Measurements from ENCODE around the gene MAST2. TPM values are rescaled to one million over a fixed set of nuclear protein-coding genes. Genes with fewer than 3 reads are reported as not detected.

The MAST2 gene
- total RNA-seq, 1 experiment from 2014 or later: 41.9 TPM

- no peak overlapping the region for H3K9ac ChIP-seq (ENCODE audit: low read length)
- no peaks in the 10 kb centered on the region for H3K9me2 ChIP-seq (ENCODE audit: insufficient read depth)
- intact Hi-C loops (cut with micrococcal nuclease): no loop called here
- no peak overlapping the region for H3K4me3 ChIP-seq (replicated peaks in 1 of 2; ENCODE audit: low read depth in 1 of 2, low read length in 2 of 2)
- H2AFZ ChIP-seq (ENCODE audit: low read depth, low read length, poor library complexity, severe bottlenecking): no peak overlapping the region
- TF ChIP-seq, protein P1, sequence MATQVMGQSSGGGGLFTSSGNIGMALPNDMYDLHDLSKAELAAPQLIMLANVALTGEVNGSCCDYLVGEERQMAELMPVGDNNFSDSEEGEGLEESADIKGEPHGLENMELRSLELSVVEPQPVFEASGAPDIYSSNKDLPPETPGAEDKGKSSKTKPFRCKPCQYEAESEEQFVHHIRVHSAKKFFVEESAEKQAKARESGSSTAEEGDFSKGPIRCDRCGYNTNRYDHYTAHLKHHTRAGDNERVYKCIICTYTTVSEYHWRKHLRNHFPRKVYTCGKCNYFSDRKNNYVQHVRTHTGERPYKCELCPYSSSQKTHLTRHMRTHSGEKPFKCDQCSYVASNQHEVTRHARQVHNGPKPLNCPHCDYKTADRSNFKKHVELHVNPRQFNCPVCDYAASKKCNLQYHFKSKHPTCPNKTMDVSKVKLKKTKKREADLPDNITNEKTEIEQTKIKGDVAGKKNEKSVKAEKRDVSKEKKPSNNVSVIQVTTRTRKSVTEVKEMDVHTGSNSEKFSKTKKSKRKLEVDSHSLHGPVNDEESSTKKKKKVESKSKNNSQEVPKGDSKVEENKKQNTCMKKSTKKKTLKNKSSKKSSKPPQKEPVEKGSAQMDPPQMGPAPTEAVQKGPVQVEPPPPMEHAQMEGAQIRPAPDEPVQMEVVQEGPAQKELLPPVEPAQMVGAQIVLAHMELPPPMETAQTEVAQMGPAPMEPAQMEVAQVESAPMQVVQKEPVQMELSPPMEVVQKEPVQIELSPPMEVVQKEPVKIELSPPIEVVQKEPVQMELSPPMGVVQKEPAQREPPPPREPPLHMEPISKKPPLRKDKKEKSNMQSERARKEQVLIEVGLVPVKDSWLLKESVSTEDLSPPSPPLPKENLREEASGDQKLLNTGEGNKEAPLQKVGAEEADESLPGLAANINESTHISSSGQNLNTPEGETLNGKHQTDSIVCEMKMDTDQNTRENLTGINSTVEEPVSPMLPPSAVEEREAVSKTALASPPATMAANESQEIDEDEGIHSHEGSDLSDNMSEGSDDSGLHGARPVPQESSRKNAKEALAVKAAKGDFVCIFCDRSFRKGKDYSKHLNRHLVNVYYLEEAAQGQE (IDR thresholded peaks at IDR 0.05; ENCODE audit: low read depth): no peak
- TF ChIP-seq CTCF (IDR thresholded peaks at IDR 0.05 in 2 of 3, conservative IDR thresholded peaks at IDR 0.05 in 1 of 3; ENCODE audit: borderline replicate concordance in 1 of 3, insufficient read depth in 1 of 3, low read depth in 2 of 3, low read length in 2 of 3) (no peak), SIN3A (IDR thresholded peaks at IDR 0.05; ENCODE audit: low read depth) (no peak), ZNF274 (IDR thresholded peaks at IDR 0.05; ENCODE audit: low read depth, low read length) (no peak), SRF (IDR thresholded peaks at IDR 0.05; ENCODE audit: low read depth) (no peak), SP1 (IDR thresholded peaks at IDR 0.05; ENCODE audit: low read depth) (no peak), POLR2A (IDR thresholded peaks at IDR 0.05; ENCODE audit: borderline replicate concordance, extremely low read depth, insufficient read depth, insufficient read length) (no peak), EGR1 (IDR thresholded peaks at IDR 0.05; ENCODE audit: low read depth) (no peak), YY1 (IDR thresholded peaks at IDR 0.05; ENCODE audit: extremely low read depth, insufficient replicate concordance, low read depth, low read length) (no peak), TCF7L2 (IDR thresholded peaks at IDR 0.05; ENCODE audit: borderline replicate concordance, extremely low read depth, insufficient read depth, insufficient read length) (no peak), CEBPB (IDR thresholded peaks at IDR 0.05; ENCODE audit: low read depth) (no peak), ELF1 (IDR thresholded peaks at IDR 0.05; ENCODE audit: borderline replicate concordance, low read depth) (no peak)
- ChIA-PET POLR2A (no interaction called here), CTCF (no interaction called here), RAD21 (ENCODE audit: low non-redundant PET in 1 of 2, low total read pairs in 2 of 2, uncharacterized antibody in 2 of 2, unreplicated experiment in 2 of 2) (no interaction called here)
- H3K4me1 ChIP-seq (ENCODE audit: control insufficient read depth in 1 of 2, insufficient read depth in 2 of 2, low read length in 2 of 2): peaks cover 0 to 5% of the 10 kb centered on the region in 2 experiments; a peak in 1 of 4 replicates
- ATAC-seq: no peak
- no peaks in the 10 kb centered on the region for H3K9me3 ChIP-seq (ENCODE audit: control insufficient read depth in 1 of 2, insufficient read depth in 1 of 2, low read depth in 1 of 2, low read length in 2 of 2)
- no peak for DNase-seq (ENCODE audit: low read depth, low spot score)
- no peaks in the 10 kb centered on the region for H3K27me3 ChIP-seq (ENCODE audit: insufficient read depth, low read length)
- no peaks in the 10 kb centered on the region for H4K20me1 ChIP-seq (ENCODE audit: insufficient read depth)
- BruUV-seq (replicated peaks): no TSS peak
- no peak overlapping the region for H3K4me2 ChIP-seq (ENCODE audit: low read length)
- H3K36me3 ChIP-seq (ENCODE audit: control insufficient read depth in 1 of 2, insufficient read depth in 2 of 2, low read length in 2 of 2): peaks cover 14 to 22% of the 10 kb centered on the region in 2 experiments; a peak in 3 of 4 replicates
- no peak overlapping the region for H3K27ac ChIP-seq (ENCODE audit: low read depth, low read length)
- no peaks in the 10 kb centered on the region for H3K79me2 ChIP-seq (ENCODE audit: insufficient read depth, low read length)
These were observed 199.2 kb downstream of the MAST2 start for GRCh38 chr1:46002551-46003150.
